Lung (tissue), 12 donors: ENCODE data around the gene EPB41L4A. TPM values are rescaled to one million over a fixed set of nuclear protein-coding genes. Genes with fewer than 3 reads are reported as not detected.

Experiments
- ATAC-seq: fragments of 200-7000 bp; cut with Tn5 transposase; one replicate; pipeline ENCODE4 v1.9.1; 2020; ENCODE audit warnings: moderate number of reproducible peaks; ENCODE audit not compliant: insufficient read depth, low FRiP score
- DNase-seq, 3 donors: peaks; one replicate each; pipeline ENCODE4 v3.0.0-alpha.2; 2013 to 2017
- H3K27ac ChIP-seq, 2 donors: one replicate each; pipeline ENCODE4 v1.5.1; 2013; ENCODE audit warnings: mild to moderate bottlenecking in 2 of 2, moderate library complexity in 2 of 2, control low read depth in 1 of 2, inconsistent platforms in 1 of 2, low read depth in 1 of 2, low read length in 1 of 2
- H3K27me3 ChIP-seq, 3 donors: one replicate each; pipeline ENCODE4 v1.5.1; 2013; ENCODE audit warnings: low read length in 2 of 3; ENCODE audit not compliant: control insufficient read depth in 3 of 3, insufficient read depth in 3 of 3
- H3K36me3 ChIP-seq, 4 donors: one replicate each; pipeline ENCODE4 v1.5.1; 2013; ENCODE audit warnings: low read length in 4 of 4, mild to moderate bottlenecking in 1 of 4, moderate library complexity in 1 of 4; ENCODE audit not compliant: control insufficient read depth in 4 of 4, insufficient read depth in 4 of 4
- H3K4me1 ChIP-seq, 5 donors: one replicate each; pipeline ENCODE4 v1.5.1; 2013; ENCODE audit warnings: low read length in 5 of 5, mild to moderate bottlenecking in 2 of 5, moderate library complexity in 1 of 5; ENCODE audit not compliant: control insufficient read depth in 5 of 5, insufficient read depth in 5 of 5
- H3K4me3 ChIP-seq: one replicate; pipeline ENCODE4 v1.5.1; 2013; ENCODE audit warnings: mild to moderate bottlenecking, control low read depth, moderate library complexity
- H3K9ac ChIP-seq, 2 donors: one replicate each; pipeline ENCODE4 v1.5.1; 2013; ENCODE audit warnings: low read length in 2 of 2, control low read depth in 1 of 2; ENCODE audit not compliant: insufficient read depth in 1 of 2
- H3K9me3 ChIP-seq, 4 donors: one replicate each; pipeline ENCODE4 v1.5.1; 2013; ENCODE audit warnings: low read length in 3 of 4, mild to moderate bottlenecking in 1 of 4, moderate library complexity in 1 of 4; ENCODE audit not compliant: control insufficient read depth in 4 of 4, insufficient read depth in 3 of 4
- CTCF ChIP-seq: IDR thresholded peaks from 2 replicates; pipeline ENCODE4 v1.5.1; 2012; ENCODE audit warnings: mild to moderate bottlenecking; ENCODE audit errors: control extremely low read depth, extremely low read depth
- WGBS, 2 donors: extraction: QIAGEN DNeasy Blood & Tissue Kit; methylation state at CpG; one replicate each; pipeline ENCODE4 v1.1.7; 2013; 5-methylcytosine and 5-hydroxymethylcytosine counted together
- polyA plus RNA-seq, 2 donors: library from polyadenylated mRNA; stranded (reverse); fragments of 200-250 nt; gene quantifications; one replicate each; pipeline ENCODE4 v1.2.1, GENCODE V29; 2013
- total RNA-seq, 2 donors: library from RNA; depleted of rRNA in 1 of 2; stranded (reverse); fragments of >200 nt in 1 of 2; gene quantifications; one replicate each; pipeline ENCODE4 v1.2.1, GENCODE V29; 2014 to 2021
- donor health status: control.
- donor health status: control.
- donor health status: Bipolar disorder and iron deficiency.
- donor health status: healthy.
- donor health status: DM: yes; HTN: yes; CAD: no.

The EPB41L4A gene
- total and polyA plus RNA-seq, 4 donors, result 4.6 to 44.5 (median 14.9) TPM

- H3K36me3 ChIP-seq, result peaks cover 0 to 5% (median 4%) of the 10 kb centered on the region in 4 donors
- DNase-seq, result no peak
- no peak overlapping the region for H3K9ac ChIP-seq
- no peaks in the 10 kb centered on the region for H3K9me3 ChIP-seq
- ATAC-seq, result no peak
- WGBS, 2 donors, result 52 to 75% methylated on average over 4 of the region's 4 CpGs
- H3K27ac ChIP-seq, result no peak overlapping the region
- no peak overlapping the region for H3K4me3 ChIP-seq
- no peaks in the 10 kb centered on the region for H3K27me3 ChIP-seq
- TF ChIP-seq CTCF, result no peak
- H3K4me1 ChIP-seq, result peaks cover 0 to 5% (median 0%) of the 10 kb centered on the region in 5 donors
Measured at GRCh38 chr5:112205846-112206245, 213.2 kb downstream of the EPB41L4A start.

GRCh38 chr5:112203229-112203628, 215.8 kb downstream of the EPB41L4A start:
- Histone ChIP-seq H3K9ac (no peak overlapping the region), H3K9me3 (no peaks in the 10 kb centered on the region), H3K4me3 (no peak overlapping the region), H3K36me3 (peaks cover 0 to 9% (median 5%) of the 10 kb centered on the region in 4 donors), H3K4me1 (peaks cover 0 to 7% (median 0%) of the 10 kb centered on the region in 5 donors), H3K27ac (no peak overlapping the region), H3K27me3 (no peaks in the 10 kb centered on the region)
- 90 to 91% methylated on average over 4 of the region's 4 CpGs for WGBS, 2 donors
- no peak for DNase-seq
- TF ChIP-seq CTCF, result no peak
- no peak for ATAC-seq

- no peaks in the 10 kb centered on the region for H3K27me3 ChIP-seq
- no peak overlapping the region for H3K4me3 ChIP-seq
- no peak for DNase-seq
- no peak overlapping the region for H3K9ac ChIP-seq
- no peak overlapping the region for H3K27ac ChIP-seq
- no peaks in the 10 kb centered on the region for H3K9me3 ChIP-seq
- TF ChIP-seq CTCF, result no peak
- no peak for ATAC-seq
- H3K36me3 ChIP-seq, result peaks cover 0 to 9% (median 5%) of the 10 kb centered on the region in 4 donors
- peaks cover 0 to 7% (median 0%) of the 10 kb centered on the region in 5 donors for H3K4me1 ChIP-seq
- WGBS, 2 donors, result 96 to 100% methylated on average over 2 of the region's 2 CpGs
Measured at GRCh38 chr5:112202694-112203093, 216.4 kb downstream of the EPB41L4A start.

- Histone ChIP-seq H3K4me3 (no peak overlapping the region), H3K9me3 (no peaks in the 10 kb centered on the region), H3K27me3 (no peaks in the 10 kb centered on the region), H3K36me3 (peaks cover 0 to 9% (median 6%) of the 10 kb centered on the region in 4 donors), H3K9ac (no peak overlapping the region), H3K4me1 (peaks cover 0 to 11% (median 0%) of the 10 kb centered on the region in 5 donors), H3K27ac (no peak overlapping the region)
- no peak for DNase-seq
- 91 to 94% methylated on average over 3 of the region's 3 CpGs for WGBS, 2 donors
- no peak for TF ChIP-seq CTCF
- ATAC-seq, result no peak
Measured at GRCh38 chr5:112201141-112201540, 217.9 kb downstream of the EPB41L4A start.
